GM19397 (cell line): Measurements from ENCODE around the gene DPM3.
"Not testable (repeated sequence)": the region's sequence is repeated elsewhere in the genome, so short reads cannot be mapped to it uniquely, and the experiment has no call there.

Experiments
- ATAC-seq: cut with Tn5 transposase; IDR thresholded peaks from one replicate; pipeline ENCODE4 v1.9.1; 2021; ENCODE audit warnings: mild to moderate bottlenecking, moderate library complexity; ENCODE audit not compliant: unreplicated experiment

The DPM3 gene, protein sequence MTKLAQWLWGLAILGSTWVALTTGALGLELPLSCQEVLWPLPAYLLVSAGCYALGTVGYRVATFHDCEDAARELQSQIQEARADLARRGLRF

DNA sequence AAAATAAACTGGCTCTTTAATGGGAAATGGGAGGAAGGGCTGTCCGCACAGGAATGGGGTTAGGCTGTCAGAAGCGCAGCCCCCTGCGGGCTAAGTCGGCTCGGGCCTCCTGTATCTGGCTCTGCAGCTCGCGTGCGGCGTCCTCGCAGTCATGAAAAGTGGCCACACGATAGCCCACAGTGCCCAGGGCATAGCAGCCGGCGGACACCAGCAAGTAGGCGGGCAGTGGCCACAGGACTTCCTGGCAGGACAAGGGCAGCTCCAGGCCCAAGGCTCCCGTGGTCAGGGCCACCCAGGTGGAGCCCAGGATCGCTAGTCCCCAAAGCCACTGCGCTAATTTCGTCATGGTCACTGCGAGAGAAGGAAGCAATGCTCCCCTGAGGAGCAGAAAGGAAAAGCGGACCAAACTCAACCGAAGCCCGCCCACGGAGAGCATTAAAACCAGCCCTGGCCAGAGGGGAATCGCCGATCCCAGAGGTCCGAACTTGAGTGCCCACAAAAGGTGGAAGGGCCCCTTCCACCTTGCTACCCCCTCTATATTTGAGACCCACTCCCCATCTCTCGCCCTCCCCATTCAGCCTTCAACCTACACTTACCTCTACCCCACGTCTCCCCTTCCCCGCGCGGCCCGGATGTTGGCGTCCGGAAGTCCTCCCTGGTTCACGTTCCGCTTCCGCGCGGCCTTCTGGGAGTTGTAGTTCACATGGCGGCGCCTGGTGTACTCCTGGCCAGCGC is at the start of gene DPM3:
TSS of gene DPM3 (minus strand) at position 637 of the 735 bp plus-strand sequence. CDS start at position 346, 291 bp downstream.
- peak; percentile 47 for ATAC-seq

DNA sequence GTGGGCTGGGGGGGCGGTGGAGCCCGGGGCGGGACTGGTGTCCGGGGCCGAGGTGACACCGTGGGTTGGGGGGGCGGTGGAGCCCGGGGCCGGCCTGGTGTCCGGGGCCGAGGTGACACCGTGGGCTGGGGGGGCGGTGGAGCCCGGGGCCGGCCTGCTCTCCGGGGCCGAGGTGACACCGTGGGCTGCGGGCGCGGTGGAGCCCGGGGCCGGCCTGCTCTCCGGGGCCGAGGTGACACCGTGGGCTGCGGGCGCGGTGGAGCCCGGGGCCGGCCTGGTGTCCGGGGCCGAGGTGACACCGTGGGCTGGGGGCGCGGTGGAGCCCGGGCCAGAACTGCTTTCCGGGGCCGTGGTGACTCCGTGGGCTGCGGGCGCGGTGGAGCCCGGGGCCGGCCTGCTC is 49.6 kb upstream of the DPM3 start:
- not testable (repeated sequence) for ATAC-seq

DNA sequence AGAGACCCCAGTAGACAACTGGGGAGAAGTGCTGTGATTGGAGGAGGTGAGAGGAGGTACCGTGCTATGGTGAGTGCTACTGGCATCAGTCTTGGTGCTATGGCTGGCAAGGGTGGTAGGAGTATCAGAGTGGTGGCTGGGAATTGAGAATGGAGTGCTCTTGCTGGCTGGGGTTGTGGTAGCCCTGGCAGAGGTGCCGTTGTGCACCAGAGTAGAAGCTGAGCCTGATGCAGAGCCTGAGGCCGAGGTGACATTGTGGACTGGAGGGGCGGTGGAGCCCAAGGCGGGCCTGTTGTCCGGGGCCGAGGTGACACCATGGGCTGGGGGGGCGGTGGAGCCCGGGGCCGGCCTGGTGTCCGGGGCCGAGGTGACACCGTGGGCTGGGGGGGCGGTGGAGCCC is 47.9 kb upstream of the DPM3 start:
- no peak for ATAC-seq

DNA sequence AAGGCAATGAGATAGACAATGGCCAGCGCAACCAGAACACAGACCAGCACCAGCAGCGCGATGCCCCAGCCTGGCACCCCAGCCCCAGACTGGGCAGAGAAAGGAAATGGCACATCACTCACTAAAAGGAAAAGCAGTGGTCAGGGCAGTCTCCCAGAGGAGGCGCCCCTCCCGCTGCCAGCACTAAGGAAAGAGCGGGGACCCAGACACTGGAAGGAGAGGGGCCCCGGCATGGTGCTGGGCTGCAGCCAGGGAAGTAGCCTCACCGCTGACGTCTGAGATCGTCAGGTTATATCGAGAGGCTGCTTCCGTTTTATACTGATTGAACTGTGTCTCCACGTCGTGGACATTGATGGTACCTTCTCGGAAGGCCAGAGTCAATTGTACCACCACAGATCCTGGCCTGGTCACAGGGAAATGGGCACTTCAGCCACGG is 47.1 kb upstream of the DPM3 start:
- ATAC-seq, result no peak

DNA sequence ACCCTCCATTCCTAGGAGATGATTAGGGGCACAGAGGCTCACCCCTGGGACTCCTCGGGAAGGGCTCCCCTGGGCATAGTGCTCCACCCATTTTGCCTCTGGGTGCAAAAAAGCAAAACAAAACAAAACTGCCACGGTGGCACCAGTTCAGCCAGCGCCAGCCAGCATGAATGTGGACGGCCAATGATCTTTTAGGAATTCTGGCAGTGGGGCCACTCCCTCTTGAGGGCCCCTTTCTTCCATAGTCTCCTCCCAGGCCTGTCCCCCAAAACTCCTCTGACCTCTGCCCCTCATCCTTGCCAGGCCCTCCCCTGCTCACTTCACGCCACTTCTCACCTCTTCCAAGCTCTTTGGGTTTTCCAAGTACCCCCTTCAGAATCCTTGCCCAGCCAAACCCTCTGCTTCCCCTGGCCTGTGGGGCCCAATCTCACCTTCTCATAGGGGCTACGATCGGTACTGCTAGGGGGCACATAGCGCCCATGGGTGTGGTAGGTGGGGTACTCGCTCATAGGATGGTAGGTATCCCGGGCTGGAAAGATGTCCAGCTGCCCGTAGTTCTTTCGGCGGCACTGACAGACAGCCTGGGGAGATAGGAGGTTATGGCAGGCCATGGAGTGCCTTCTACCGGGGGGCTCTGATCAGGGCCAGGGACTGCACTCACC is 46.6 kb upstream of the DPM3 start:
- ATAC-seq, result no peak

DNA sequence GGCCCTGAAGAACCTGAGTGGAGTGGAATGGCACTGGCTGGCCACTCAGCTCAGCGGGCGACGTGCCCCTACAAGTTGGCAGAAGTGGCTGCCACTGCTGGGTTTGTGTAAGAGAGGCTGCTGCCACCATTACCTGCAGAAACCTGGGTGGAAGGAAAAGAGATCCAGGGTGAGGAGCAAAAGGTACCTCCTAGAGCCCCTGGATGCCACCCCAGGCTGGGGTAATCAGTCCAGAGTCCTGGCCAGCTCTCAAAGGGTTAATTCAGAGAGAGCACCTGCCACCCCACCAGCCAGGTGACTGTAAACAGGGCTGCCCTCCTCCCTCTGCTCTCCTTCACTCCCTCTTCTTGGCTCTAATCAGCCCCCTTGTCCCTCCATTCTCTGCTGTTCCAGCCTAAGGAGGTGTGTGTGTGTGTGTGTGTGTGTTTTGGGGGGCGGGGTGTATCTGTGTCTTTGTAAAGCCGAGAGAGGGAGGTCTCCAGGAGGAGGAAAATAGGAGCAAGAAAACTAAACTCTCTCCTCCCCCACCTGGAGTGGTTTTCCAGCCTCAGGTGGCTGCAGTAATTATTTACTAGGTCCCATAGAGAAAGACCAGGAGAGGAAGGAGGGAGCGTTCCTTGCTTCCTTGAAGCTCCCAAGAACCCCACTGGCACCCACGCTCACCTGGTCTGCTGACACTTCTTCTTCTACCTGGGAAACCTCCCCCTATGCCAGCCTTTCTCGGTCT is 45.9 kb upstream of the DPM3 start:
- ATAC-seq, result no peak

DNA sequence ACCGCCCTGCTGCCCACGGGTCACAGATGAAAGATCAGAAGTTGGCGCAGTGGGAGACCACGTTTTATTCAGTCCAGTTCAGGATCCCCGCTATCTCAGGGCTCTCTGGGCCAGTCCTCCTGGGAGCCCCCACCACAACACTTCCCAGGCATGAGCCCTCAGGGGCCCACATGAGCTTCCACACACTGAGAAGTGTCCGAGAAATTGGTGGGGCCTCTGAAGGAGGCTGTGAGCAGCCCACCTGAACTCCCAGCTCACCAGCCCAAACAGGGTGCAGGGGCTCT is 45.4 kb upstream of the DPM3 start:
- no peak for ATAC-seq

DNA sequence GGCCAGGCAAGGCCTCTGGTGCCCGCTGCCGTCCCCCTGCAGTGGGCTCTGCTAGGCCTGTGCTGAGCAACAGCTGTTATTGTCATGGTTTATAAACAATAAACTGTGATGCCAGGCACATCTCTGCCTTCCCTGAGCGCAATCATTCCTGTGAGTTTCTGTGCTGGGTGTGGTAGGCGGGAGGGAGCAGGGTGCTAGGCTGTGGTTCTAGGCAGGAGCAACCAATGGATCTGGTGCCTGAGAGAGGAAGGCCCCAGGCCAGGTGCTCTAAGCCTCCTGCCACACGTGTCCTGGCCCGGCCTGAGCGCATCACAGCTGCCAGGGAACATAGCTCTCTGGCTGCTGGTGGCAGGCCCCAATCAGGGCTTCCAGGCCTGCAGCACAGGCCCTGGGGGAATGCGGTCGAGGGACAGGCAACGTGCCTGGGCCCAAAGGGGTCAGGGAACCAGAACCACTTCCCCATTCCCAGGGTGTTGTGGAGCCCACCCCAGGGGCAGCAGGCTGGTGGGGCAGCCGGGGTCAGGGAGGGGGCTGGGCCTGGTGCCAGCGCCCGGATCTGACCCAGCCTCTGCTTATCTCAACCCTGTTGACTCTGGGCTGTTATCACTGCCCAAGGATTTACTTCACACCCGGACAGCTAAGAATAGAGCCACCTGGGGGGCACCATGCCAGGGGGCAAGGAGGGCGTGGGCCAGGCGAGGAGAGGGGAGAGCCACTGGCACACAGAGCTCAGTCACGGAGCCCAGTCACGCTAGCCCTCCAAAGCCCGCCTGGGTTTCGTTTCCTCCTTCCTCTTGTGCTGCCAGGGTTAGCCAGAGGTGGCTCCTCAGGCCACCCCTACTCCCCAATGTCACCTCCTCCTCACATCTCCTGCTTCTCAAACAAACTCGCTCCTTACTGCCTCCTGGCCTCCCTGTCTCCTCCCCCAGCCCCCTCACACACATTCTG is 44.8 kb upstream of the DPM3 start:
- peak; percentile 64 for ATAC-seq

DNA sequence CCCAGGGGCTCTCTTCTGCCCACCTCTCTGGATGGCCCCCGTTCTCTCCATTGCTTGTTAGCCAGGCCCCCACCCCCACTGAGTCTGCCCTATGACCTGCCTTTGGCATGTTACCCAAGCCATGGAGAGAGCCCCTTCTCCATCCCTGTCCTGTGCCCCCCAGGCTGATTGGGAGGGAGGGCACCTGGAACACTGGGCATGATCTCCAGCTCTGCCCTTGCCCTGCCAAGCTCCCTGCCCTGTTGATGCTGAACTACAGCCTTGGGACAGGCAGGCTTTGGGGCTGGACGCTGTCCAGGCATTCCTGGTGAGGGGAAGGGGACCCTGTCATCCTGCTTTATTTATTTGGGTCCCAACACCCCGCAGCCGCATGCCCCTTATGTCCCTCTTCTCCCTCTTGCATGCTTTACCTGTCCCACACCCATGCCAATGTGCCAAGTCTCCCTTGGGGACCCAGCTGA is 44.0 kb upstream of the DPM3 start:
- no peak for ATAC-seq

DNA sequence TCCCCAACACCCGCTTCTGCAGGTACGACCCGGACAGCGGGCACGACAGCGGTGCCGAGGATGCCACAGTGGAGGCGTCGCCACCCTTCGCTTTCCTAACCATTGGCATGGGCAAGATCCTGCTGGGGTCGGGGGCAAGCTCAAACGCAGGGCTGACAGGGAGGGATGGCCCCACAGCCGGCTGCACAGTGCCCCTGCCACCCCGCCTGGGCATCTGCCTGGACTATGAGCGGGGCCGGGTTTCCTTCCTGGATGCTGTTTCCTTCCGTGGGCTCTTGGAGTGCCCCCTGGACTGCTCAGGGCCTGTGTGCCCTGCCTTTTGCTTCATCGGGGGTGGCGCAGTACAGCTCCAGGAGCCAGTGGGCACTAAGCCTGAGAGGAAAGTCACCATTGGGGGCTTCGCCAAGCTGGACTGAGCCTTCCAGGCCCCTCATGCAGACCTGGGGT is 43.5 kb upstream of the DPM3 start:
- ATAC-seq, result no peak

DNA sequence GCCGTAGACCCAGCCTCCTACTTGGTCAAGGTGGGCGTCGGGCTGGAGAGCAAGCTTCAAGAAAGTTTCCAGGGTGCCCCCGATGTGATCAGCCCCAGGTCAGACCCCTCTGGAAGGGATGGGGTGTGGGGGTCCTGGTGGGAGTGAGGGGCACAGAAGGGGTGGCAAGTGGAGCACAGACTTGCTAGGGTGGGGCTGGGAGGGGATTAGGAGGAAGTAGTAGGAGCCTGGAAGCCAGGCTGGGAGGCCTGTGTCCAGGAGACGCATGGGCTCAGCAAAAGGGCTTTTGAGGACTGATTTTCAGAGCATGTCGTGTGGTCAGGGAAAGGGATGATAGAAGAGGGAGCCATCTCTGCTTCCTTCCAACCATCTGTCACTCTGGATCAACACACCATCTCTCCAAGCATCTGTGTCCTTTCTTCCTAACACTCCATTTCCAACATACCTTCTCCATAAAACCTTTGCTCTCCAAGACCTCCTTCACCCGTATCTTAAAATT is 41.8 kb upstream of the DPM3 start:
- ATAC-seq, result no peak

DNA sequence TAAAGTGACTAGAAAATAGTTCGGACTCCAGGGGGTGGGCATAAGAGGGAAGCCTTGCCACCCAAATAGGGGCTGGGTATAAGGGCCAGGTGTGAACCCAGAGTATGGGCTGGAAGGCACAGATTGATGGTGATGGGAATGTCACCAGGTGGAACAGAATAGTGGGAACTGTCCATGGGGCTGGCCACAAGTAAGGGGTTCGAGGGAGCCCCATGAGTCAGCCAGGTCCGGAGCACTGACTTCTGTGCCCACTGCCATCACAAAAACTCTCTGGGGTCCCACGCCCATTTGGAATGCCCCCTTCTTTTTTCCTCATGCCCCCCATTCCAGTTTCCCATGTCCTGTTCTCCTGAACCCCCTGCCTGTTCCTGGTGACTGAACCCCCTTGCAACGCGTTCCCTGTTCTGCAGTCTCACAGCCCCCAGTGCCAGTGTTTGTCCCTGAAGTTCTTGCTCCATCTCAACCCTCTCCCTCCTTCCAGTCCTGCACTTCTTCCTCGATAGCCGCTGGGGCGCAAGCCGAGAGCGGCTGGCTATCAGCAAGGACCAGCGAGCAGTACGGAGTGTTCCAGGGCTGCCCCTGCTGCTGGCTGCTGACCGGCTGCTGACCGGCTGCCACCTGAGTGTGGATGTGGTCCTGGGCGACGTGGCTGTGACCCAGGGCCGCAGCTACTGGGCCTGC is 41.2 kb upstream of the DPM3 start:
- no peak for ATAC-seq

DNA sequence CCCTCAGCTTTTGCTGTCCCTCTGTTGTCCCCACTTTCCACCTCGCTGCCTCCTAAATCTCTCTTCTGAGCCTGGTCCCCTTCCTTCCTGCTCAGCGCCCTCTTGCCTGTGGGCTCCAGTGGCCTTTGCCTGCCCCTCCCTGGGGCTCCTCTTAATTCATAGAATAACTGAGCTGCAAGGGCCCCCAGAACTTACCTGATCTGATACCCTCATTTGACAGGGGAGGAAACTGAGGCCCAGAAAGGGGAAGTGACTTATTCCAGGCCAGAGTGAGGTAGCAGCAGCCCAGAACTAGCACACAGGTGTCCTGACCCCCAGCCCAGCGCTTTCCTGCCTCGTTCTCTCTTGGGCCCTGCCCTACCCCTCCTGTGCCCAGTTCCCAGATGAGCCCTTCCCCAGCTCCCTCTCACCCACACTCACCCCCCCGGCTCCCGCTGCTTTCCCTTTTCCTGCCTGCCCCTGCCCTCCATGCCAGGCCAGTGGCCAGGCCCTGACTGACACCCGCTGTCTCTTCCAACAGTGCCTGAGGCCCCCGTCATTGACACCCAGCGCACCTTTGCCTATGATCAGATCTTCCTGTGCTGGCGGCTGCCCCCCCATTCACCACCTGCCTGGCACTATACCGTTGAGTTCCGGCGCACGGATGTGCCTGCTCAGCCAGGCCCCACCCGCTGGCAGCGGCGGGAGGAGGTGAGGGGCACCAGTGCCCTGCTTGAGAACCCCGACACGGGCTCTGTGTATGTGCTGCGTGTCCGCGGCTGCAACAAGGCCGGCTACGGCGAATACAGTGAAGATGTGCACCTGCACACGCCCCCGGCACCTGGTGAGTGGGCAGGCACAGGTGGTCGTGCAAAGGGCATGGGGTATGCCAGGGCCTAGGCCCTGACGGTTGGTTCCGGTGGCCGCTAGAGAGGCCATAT is 39.0 kb upstream of the DPM3 start:
- ATAC-seq, result no peak

DNA sequence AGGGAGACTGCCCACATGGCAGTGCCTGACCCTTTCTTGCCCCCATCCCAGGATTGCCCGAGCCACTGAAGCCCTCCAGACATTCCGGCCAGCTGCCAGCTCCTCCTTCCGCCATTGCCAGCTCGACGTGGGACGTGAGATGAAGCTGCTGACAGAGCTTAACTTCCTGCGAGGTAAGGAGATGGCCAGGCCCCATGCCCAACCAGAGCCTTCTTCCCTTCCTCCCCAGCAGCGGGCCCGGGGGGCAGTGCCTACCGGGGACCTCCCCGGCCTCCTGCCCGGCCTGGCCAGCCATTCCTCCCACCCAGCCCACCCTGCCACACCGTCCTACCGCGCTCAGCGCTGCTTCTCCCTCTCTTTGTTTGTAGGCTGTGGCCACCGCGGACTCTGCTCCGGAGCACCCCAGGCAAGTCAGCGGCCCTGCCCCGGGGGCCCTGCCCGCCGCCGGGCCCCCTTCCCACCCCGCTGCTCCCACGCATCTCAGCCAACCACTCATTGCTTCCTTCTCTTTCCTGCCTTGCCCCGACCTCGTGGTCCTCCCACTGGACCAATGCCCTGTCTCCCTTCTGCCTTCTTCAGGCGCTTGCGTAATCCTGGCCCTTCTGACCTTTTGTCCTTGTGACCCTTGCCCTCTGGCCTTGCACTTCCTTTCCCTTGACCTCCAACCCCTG is 38.2 kb upstream of the DPM3 start:
- ATAC-seq, result no peak

DNA sequence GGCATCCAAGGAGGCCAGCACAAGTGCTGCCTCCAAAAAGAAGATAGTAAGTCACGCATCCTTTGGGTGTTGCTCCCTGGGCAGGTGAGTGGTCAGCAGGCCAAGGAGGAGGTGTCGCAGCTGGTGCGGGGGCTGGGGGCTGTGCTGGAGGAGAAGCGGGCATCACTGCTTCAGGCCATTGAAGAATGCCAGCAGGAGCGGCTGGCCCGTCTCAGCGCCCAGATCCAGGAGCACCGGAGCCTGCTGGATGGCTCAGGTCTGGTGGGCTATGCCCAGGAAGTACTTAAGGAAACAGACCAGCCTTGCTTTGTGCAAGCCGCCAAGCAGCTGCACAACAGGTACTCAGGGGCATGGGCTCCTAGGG is 37.6 kb upstream of the DPM3 start:
- no peak for ATAC-seq

DNA sequence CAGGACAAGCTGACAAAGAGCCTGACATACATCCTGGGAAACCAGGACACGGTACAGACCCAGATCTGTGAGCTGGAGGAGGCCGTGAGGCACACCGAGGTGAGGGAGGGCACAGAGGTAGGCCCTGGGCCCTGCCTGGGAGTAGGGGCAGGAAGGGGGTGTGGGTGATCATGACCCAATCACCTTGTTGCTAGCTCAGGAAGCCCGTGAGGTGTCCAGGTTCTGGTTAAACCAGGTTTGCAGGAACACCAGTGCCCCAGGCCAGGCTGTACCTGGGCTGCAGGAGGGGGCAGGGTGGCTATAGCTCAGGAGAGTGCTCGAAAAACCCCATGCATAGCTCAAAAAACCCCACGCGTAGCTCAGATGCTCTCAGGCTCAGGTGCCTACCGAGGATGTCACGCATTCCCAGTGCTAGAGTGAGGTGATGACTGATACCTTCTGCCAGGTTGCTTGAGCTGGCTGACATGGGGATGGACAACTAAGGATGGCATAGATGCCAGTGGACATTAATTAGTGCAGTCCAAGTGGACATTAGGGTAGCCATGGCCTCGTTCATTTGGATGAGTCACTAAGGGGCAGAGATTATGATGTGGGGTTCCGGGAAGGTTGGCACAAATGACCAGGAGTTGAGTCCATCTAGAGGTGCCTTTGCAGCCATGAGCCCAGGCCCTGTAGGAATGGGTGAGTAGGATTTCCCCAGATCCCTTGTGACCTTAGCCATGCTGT is 37.0 kb upstream of the DPM3 start:
- ATAC-seq, result no peak

DNA sequence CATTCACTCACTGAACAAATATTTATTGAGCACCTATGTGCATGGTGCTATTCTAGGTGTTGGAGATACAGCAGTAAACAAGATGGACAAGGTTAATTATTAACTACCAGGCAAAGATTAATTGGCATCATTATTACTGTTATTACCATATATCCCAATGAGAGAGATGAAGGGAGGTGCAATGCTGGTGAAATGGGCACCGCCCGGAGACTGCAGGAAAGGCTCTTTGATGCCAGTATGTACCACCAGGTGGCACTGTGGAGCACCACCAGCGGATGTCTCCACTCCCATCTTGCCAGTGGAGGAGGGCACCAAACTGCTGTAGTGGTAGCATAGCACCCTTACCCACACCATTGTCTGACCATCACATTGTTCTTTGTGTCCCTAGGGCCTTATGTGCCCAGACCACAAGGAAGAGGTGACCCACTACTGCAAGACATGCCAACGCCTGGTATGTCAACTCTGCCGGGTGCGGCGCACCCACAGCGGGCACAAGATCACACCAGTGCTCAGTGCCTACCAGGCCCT is 36.3 kb upstream of the DPM3 start:
- ATAC-seq, result no peak
